ENCODE measurements around the gene RC3H1.

GRCh38 chr1:173960625-173961024 lies 61.5 kb downstream of the RC3H1 start:
- TF ChIP-seq CTCF (IDR thresholded peaks at IDR 0.05; ENCODE audit: insufficient read depth, low read length) = no peak
- no peak for TF ChIP-seq POLR2AphosphoS5 (IDR thresholded peaks at IDR 0.05; ENCODE audit: low read depth)
- TF ChIP-seq REST (IDR thresholded peaks at IDR 0.05; ENCODE audit: insufficient replicate concordance, low read depth) = no peak
- no peak for TF ChIP-seq GABPA (IDR thresholded peaks at IDR 0.05; ENCODE audit: low read depth)
- no peak for TF ChIP-seq SPI1 (IDR thresholded peaks at IDR 0.05; ENCODE audit: borderline replicate concordance, low read depth)
